B cell (primary cell): ENCODE results near the gene PPP2R5C. TPM values are rescaled to one million over a fixed set of nuclear protein-coding genes. Genes with fewer than 3 reads are reported as not detected.

Experiments used
- ATAC-seq: fragments of 200-7000 bp; cut with Tn5 transposase; one replicate; pipeline ENCODE4 v1.10.0; 2021; ENCODE audit warnings: low read depth, mild to moderate bottlenecking, moderate number of reproducible peaks, moderate library complexity
- CTCF ChIA-PET: fragments of 350-600 bp; sonication (Branson Sonifier 250); formaldehyde crosslinking; loops from one replicate; lab custom pipeline; 2021; ENCODE audit warnings: antibody characterized with exemption, inconsistent platforms; lab: Charles Lee
- POLR2A ChIA-PET: fragments of 350-600 bp; sonication (Branson Sonifier 250); formaldehyde crosslinking; loops from one replicate; lab custom pipeline; 2021; ENCODE audit warnings: antibody characterized with exemption; lab: Charles Lee
- DNase-seq: peaks from one replicate; pipeline ENCODE4 v3.0.0; 2013
- H2AFZ ChIP-seq: 2 replicates; pipeline ENCODE4 v1.6.1; 2012; ENCODE audit warnings: mild to moderate bottlenecking, low read depth, low read length; ENCODE audit not compliant: insufficient read depth, poor library complexity, severe bottlenecking
- H3K27ac ChIP-seq, 2 donors: 1 replicate in 1 of 2; 2 replicates in 1 of 2; pipeline ENCODE4 v1.5.1; 2012 to 2013; ENCODE audit warnings: low read length in 2 of 2, mild to moderate bottlenecking in 2 of 2, moderate library complexity in 1 of 2
- H3K27me3 ChIP-seq, 4 experiments: fragments of 200-600 bp in 1 of 4; sonication (generic) in 1 of 4; replicated peaks in 1 of 4; 1 replicate in 2 of 4; 2 replicates in 2 of 4; pipeline versions ENCODE4 v1.6.1 to v1.7.0; 2013 to 2016; ENCODE audit warnings: low read length in 3 of 4, mild to moderate bottlenecking in 2 of 4, mixed read lengths in 1 of 4, moderate library complexity in 1 of 4; ENCODE audit not compliant: insufficient read depth in 4 of 4, control insufficient read depth in 3 of 4; ENCODE audit errors: control extremely low read depth in 1 of 4
- H3K36me3 ChIP-seq, 2 experiments: replicated peaks in 1 of 2; 1 replicate in 1 of 2; 2 replicates in 1 of 2; pipeline versions ENCODE4 v1.6.1 to v1.7.1; 2013; ENCODE audit warnings: low read length in 1 of 2; ENCODE audit not compliant: insufficient read depth in 2 of 2, control insufficient read depth in 1 of 2; ENCODE audit errors: control extremely low read depth in 1 of 2, extremely low read depth in 1 of 2
- H3K4me1 ChIP-seq, 2 donors: fragments of 200-600 bp in 1 of 2; sonication (generic) in 1 of 2; 1 replicate in 1 of 2; 2 replicates in 1 of 2; pipeline versions ENCODE4 v1.5.1 to v1.6.1; 2013 to 2017; ENCODE audit warnings: low read length in 2 of 2; ENCODE audit not compliant: control insufficient read depth in 2 of 2, insufficient read depth in 2 of 2
- H3K4me2 ChIP-seq: replicated peaks from 2 replicates; pipeline ENCODE3; 2012; ENCODE audit warnings: mild to moderate bottlenecking, low read depth, low read length; ENCODE audit not compliant: poor library complexity, severe bottlenecking
- H3K4me3 ChIP-seq, 5 experiments: fragments of 200-600 bp in 1 of 5; sonication (generic) in 1 of 5; 1 replicate in 3 of 5; 2 replicates in 2 of 5; pipeline versions ENCODE4 v1.5.1 to v1.7.0; 2011 to 2016; ENCODE audit warnings: low read length in 4 of 5, mild to moderate bottlenecking in 4 of 5, low read depth in 2 of 5, control low read depth in 1 of 5, moderate library complexity in 1 of 5; ENCODE audit not compliant: insufficient read depth in 1 of 5; ENCODE audit errors: control extremely low read depth in 1 of 5, extremely low read depth in 1 of 5
- H3K79me2 ChIP-seq: fragments of 200-600 bp; sonication (generic); one replicate; pipeline ENCODE4 v1.6.0; 2016; ENCODE audit warnings: low read length; ENCODE audit not compliant: control insufficient read depth, insufficient read depth
- H3K9ac ChIP-seq: fragments of 200-600 bp; sonication (generic); 2 replicates; pipeline ENCODE4 v1.6.1; 2017; ENCODE audit warnings: mild to moderate bottlenecking, low read length, moderate library complexity
- H3K9me3 ChIP-seq, 3 donors: one replicate each; pipeline versions ENCODE4 v1.6.1 to v1.7.1; 2013; ENCODE audit warnings: low read length in 2 of 3; ENCODE audit not compliant: control insufficient read depth in 2 of 3, insufficient read depth in 1 of 3; ENCODE audit errors: control extremely low read depth in 1 of 3
- H4K20me1 ChIP-seq: 2 replicates; pipeline ENCODE4 v1.6.0; 2012; ENCODE audit warnings: mild to moderate bottlenecking, low read length; ENCODE audit not compliant: insufficient read depth, control insufficient read depth, poor library complexity, severe bottlenecking
- H3K27ac Mint-ChIP-seq: one replicate; pipeline ENCODE4 v1.8.0; 2021; ENCODE audit warnings: mixed read lengths
- H3K27me3 Mint-ChIP-seq: one replicate; pipeline ENCODE4 v1.8.0; 2021; ENCODE audit warnings: mixed read lengths
- H3K4me1 Mint-ChIP-seq: one replicate; pipeline ENCODE4 v1.8.0; 2021; ENCODE audit warnings: mixed read lengths
- H3K4me3 Mint-ChIP-seq: one replicate; pipeline ENCODE4 v1.8.0; 2021; ENCODE audit warnings: mixed read lengths
- H3K9me3 Mint-ChIP-seq: one replicate; pipeline ENCODE4 v1.8.0; 2022; ENCODE audit warnings: mixed read lengths; ENCODE audit not compliant: insufficient read depth
- CTCF ChIP-seq: fragments of 200-600 bp; IDR thresholded peaks from one replicate; pipeline ENCODE4 v1.8.0; 2022; ENCODE audit warnings: antibody characterized with exemption, mild to moderate bottlenecking
- EZH2 ChIP-seq: IDR thresholded peaks from 2 replicates; pipeline ENCODE4 v1.6.1; 2012; ENCODE audit warnings: borderline replicate concordance, low read depth, mild to moderate bottlenecking, moderate library complexity, low read length; ENCODE audit not compliant: insufficient read depth, poor library complexity, severe bottlenecking
- WGBS: methylation state at CpG from one replicate; pipeline ENCODE4 v1.1.5; 2013; ENCODE audit warnings: missing lambda C conversion rate; ENCODE audit not compliant: insufficient coverage; 5-methylcytosine and 5-hydroxymethylcytosine counted together
- intact Hi-C: fragments of 100-400 bp; cut with micrococcal nuclease; formaldehyde crosslinking; loops from one replicate; pipeline ENCODE4 v1.10.0; 2022
- polyA plus RNA-seq: library from polyadenylated mRNA; depleted of rRNA; stranded (reverse); fragments of >200 nt; gene quantifications from 2 replicates; pipeline ENCODE4 v1.2.3, GENCODE V29; 2012
- total RNA-seq, 2 donors: library from RNA; stranded (reverse); fragments of 120-200 nt in 1 of 2; gene quantifications; 1 replicate in 1 of 2; 2 replicates in 1 of 2; pipeline versions ENCODE4 v1.2.3 to v1.2.4, GENCODE V29; 2013 to 2022

Gene PPP2R5C
- total and polyA plus RNA-seq, 2 donors (not counting 1 experiment from before 2014, with no cell fraction given): 91.7 to 330 TPM

- H3K9ac ChIP-seq: no peak overlapping the region
- ATAC-seq: no peak
- H3K27ac ChIP-seq: no peak overlapping the region
- no peaks in the 10 kb centered on the region for H3K4me1 ChIP-seq
- H3K9me3 Mint-ChIP-seq: no peaks in the 10 kb centered on the region
- H3K27me3 Mint-ChIP-seq: no peaks in the 10 kb centered on the region
- no peak overlapping the region for H3K4me2 ChIP-seq
- H3K4me3 ChIP-seq: no peak overlapping the region
- no peaks in the 10 kb centered on the region for H3K27me3 ChIP-seq
- peaks cover 19% of the 10 kb centered on the region for H4K20me1 ChIP-seq
- H3K4me3 Mint-ChIP-seq: no peak overlapping the region
- H3K9me3 ChIP-seq: no peaks in the 10 kb centered on the region
- no peaks in the 10 kb centered on the region for H3K4me1 Mint-ChIP-seq
- peaks cover 0 to 77% of the 10 kb centered on the region in 2 experiments for H3K36me3 ChIP-seq
- H2AFZ ChIP-seq: no peak overlapping the region
- ChIA-PET POLR2A (no interaction called here), CTCF (interaction anchor here (1.4 kb wide), 1 partner anchor 64 kb away, joined by 7 read pairs; no protein-coding TSS in a partner anchor)
- H3K27ac Mint-ChIP-seq: no peak overlapping the region
- 98% methylated on average over 14 of the region's 16 CpGs for WGBS
- DNase-seq: no peak
- intact Hi-C loops: no loop called here
- TF ChIP-seq EZH2: no peak
- no peak for TF ChIP-seq CTCF
- H3K79me2 ChIP-seq: peaks cover 2% of the 10 kb centered on the region
Observed at GRCh38 chr14:101907619-101908018, 146.1 kb downstream of the PPP2R5C start.

- TF ChIP-seq EZH2 (no peak), CTCF (no peak)
- ChIA-PET POLR2A (interaction anchor here (0.7 kb wide), 1 partner anchor 26 kb away, joined by 3 read pairs; no protein-coding TSS in a partner anchor), CTCF (interaction anchor here (1.4 to 2.8 kb wide), 3 partner anchors 9 to 138 kb away, joined by 4 to 13 read pairs (median 7); no protein-coding TSS in a partner anchor)
- intact Hi-C loops: no loop called here
- Histone ChIP-seq H2AFZ (no peak overlapping the region), H3K4me2 (no peak overlapping the region), H3K27me3 (no peaks in the 10 kb centered on the region), H3K4me3 (no peak overlapping the region), H3K36me3 (peaks cover 0 to 78% of the 10 kb centered on the region in 2 experiments), H4K20me1 (peaks cover 19% of the 10 kb centered on the region), H3K4me1 (no peaks in the 10 kb centered on the region), H3K27ac (no peak overlapping the region), H3K79me2 (peaks cover 2% of the 10 kb centered on the region), H3K9ac (no peak overlapping the region), H3K9me3 (no peaks in the 10 kb centered on the region)
- no peak overlapping the region for H3K27ac Mint-ChIP-seq
- H3K9me3 Mint-ChIP-seq: no peaks in the 10 kb centered on the region
- no peaks in the 10 kb centered on the region for H3K27me3 Mint-ChIP-seq
- 100% methylated on average over 6 of the region's 8 CpGs for WGBS
- H3K4me1 Mint-ChIP-seq: no peaks in the 10 kb centered on the region
- ATAC-seq (no peak), DNase-seq (no peak)
- H3K4me3 Mint-ChIP-seq: no peak overlapping the region
Observed at GRCh38 chr14:101908795-101909194, 147.3 kb downstream of the PPP2R5C start.
